ENCODE measurements around the gene KSR2. TPM values are rescaled to one million over a fixed set of nuclear protein-coding genes. Genes with fewer than 3 reads are reported as not detected.

Gene KSR2
- total RNA-seq, 1 experiment from 2014 or later: 0.02 TPM

GRCh38 chr12:117967043-117967442 lies 1.7 kb downstream of the KSR2 start:
- ChIA-PET CTCF (interaction anchor here (0.7 to 0.8 kb wide), 2 partner anchors 48 to 88 kb away, joined by 3 read pairs; no protein-coding TSS in a partner anchor), POLR2A (no interaction called here)
- Mint-ChIP-seq H3K27me3 (ENCODE audit: insufficient read depth, unreplicated experiment) (peaks cover 53% of the 10 kb centered on the region), H3K4me1 (ENCODE audit: insufficient read depth, unreplicated experiment) (peaks cover 12% of the 10 kb centered on the region), H3K4me3 (ENCODE audit: unreplicated experiment) (no peak overlapping the region), H3K36me3 (ENCODE audit: insufficient read depth, unreplicated experiment) (no peaks in the 10 kb centered on the region), H3K9me3 (ENCODE audit: unreplicated experiment) (peaks cover 8% of the 10 kb centered on the region), H3K27ac (ENCODE audit: low read depth, unreplicated experiment) (no peak overlapping the region)
- BruUV-seq (replicated peaks): no TSS peak
- intact Hi-C loops (cut with micrococcal nuclease): no loop called here
- no peak for DNase-seq (ENCODE audit: unreplicated experiment)
- no peak for TF ChIP-seq CTCF (IDR thresholded peaks at IDR 0.05; ENCODE audit: unreplicated experiment)

DNA sequence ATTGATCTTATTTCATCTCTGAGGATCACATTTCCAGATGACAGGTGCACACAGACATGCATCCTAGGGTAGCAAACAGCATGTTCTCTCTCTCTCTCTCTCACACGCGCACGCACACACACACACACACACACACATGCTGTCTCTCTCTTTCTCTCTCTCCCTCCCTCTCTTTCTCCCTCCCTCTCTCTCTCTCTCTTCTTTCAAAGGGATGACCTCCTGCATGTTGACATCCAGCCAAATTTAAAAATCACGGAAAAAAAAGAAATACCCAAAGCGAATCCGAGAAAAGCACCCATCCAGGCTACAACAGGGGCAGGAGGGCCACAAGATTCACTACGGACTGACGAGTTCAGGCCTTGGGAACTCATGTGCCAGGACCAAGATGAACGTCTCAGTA lies 2.3 kb downstream of the KSR2 start:
- H3K27me3 Mint-ChIP-seq (ENCODE audit: insufficient read depth, unreplicated experiment): peaks cover 53% of the 10 kb centered on the region
- intact Hi-C loops (cut with micrococcal nuclease): no loop called here
- ChIA-PET POLR2A (no interaction called here), CTCF (interaction anchor here (0.8 kb wide), 1 partner anchor 88 kb away, joined by 3 read pairs; no protein-coding TSS in a partner anchor)
- no peak overlapping the region for H3K27ac Mint-ChIP-seq (ENCODE audit: low read depth, unreplicated experiment)
- peaks cover 12% of the 10 kb centered on the region for H3K4me1 Mint-ChIP-seq (ENCODE audit: insufficient read depth, unreplicated experiment)
- TF ChIP-seq CTCF (IDR thresholded peaks at IDR 0.05; ENCODE audit: unreplicated experiment): no peak
- H3K4me3 Mint-ChIP-seq (ENCODE audit: unreplicated experiment): no peak overlapping the region
- BruUV-seq (replicated peaks): no TSS peak
- no peaks in the 10 kb centered on the region for H3K36me3 Mint-ChIP-seq (ENCODE audit: insufficient read depth, unreplicated experiment)
- H3K9me3 Mint-ChIP-seq (ENCODE audit: unreplicated experiment): peaks cover 4% of the 10 kb centered on the region
- no peak for DNase-seq (ENCODE audit: unreplicated experiment)

DNA sequence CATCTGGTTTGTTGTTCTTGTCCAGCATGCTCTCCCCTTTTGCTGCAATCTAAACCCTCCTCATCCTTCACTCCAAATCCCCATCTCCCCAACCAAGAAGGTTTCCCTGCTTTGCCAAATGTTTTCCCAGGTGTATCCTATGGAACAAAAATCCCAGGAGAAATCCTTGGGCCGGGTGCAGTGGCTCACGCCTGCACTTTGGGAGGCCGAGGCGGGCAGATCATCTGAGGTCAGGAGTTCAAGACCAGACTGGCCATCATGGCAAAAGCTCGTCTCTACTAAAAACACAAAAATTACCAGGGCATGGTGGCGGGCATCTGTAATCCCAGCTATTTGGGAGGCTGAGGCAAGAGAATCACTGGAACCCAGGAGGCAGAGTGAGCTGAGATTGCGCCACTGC lies 5.0 kb downstream of the KSR2 start:
- no TSS peak for BruUV-seq (replicated peaks)
- intact Hi-C loops (cut with micrococcal nuclease): no loop called here

More for the DNA sequence above, 5.0 kb downstream of the KSR2 start:
- no peaks in the 10 kb centered on the region for H3K9me3 Mint-ChIP-seq (ENCODE audit: unreplicated experiment)
- H3K4me3 Mint-ChIP-seq (ENCODE audit: unreplicated experiment): no peak overlapping the region
- H3K27ac Mint-ChIP-seq (ENCODE audit: low read depth, unreplicated experiment): no peak overlapping the region
- ChIA-PET CTCF (interaction anchor here (0.6 to 1.1 kb wide), 2 partner anchors 27 to 214 kb away, joined by 3 read pairs; no protein-coding TSS in a partner anchor), POLR2A (no interaction called here)
- TF ChIP-seq CTCF (IDR thresholded peaks at IDR 0.05; ENCODE audit: unreplicated experiment): no peak
- no peak for DNase-seq (ENCODE audit: unreplicated experiment)
- peaks cover 41% of the 10 kb centered on the region for H3K27me3 Mint-ChIP-seq (ENCODE audit: insufficient read depth, unreplicated experiment)
- no peaks in the 10 kb centered on the region for H3K36me3 Mint-ChIP-seq (ENCODE audit: insufficient read depth, unreplicated experiment)
- H3K4me1 Mint-ChIP-seq (ENCODE audit: insufficient read depth, unreplicated experiment): peaks cover 6% of the 10 kb centered on the region

Data from MCF 10A (cell line).